Caco-2 (cell line): ENCODE measurements around the gene C10orf67. TPM values are rescaled to one million over a fixed set of nuclear protein-coding genes. Genes with fewer than 3 reads are reported as not detected.

ENCODE experiments used
- BruUV-seq: library from RNA; stranded (reverse); fragments of 400-500 nt; replicated peaks from 2 replicates; lab custom pipeline; 2021; lab: Mats Ljungman, UMichigan
- CTCF ChIA-PET: fragments of 300-600 bp; sonication (Branson Sonifier 250); formaldehyde crosslinking; loops from one replicate; lab custom pipeline; 2022; ENCODE audit warnings: antibody characterized with exemption; lab: Charles Lee
- POLR2A ChIA-PET: fragments of 300-600 bp; sonication (Branson Sonifier 250); formaldehyde crosslinking; loops from one replicate; lab custom pipeline; 2022; ENCODE audit warnings: antibody characterized with exemption; lab: Charles Lee
- DNase-seq, 2 experiments: peaks; one replicate each; pipeline versions ENCODE4 v3.0.0 to v3.0.0-alpha.2; 2020 to 2022
- H3K27me3 ChIP-seq: replicated peaks from 2 replicates; pipeline ENCODE4 v1.6.0; 2011; ENCODE audit warnings: low read length; ENCODE audit not compliant: control insufficient read depth, insufficient read depth
- H3K36me3 ChIP-seq: 2 replicates; pipeline ENCODE4 v1.5.1; 2011; ENCODE audit warnings: low read length; ENCODE audit not compliant: control insufficient read depth, insufficient read depth
- H3K4me1 ChIP-seq: fragments of 250-450 bp; sonication (Bioruptor Pico); 2 replicates; pipeline ENCODE4 v1.5.1; 2020; ENCODE audit warnings: mild to moderate bottlenecking
- H3K4me3 ChIP-seq: 2 replicates; pipeline ENCODE4 v1.5.1; 2011; ENCODE audit warnings: low read depth, mild to moderate bottlenecking, control low read depth, low read length
- H3K9me3 ChIP-seq: fragments of 250-450 bp; sonication (Bioruptor Pico); 2 replicates; pipeline ENCODE4 v1.5.1; 2020; ENCODE audit warnings: mild to moderate bottlenecking, moderate library complexity
- H3K27ac Mint-ChIP-seq: one replicate; pipeline ENCODE4 v1.8.0; 2022; ENCODE audit warnings: mixed read lengths; ENCODE audit not compliant: unreplicated experiment
- H3K27me3 Mint-ChIP-seq: one replicate; pipeline ENCODE4 v1.8.0; 2022; ENCODE audit warnings: mixed read lengths; ENCODE audit not compliant: insufficient read depth, unreplicated experiment
- H3K36me3 Mint-ChIP-seq: one replicate; pipeline ENCODE4 v1.8.0; 2022; ENCODE audit warnings: mild to moderate bottlenecking, mixed read lengths; ENCODE audit not compliant: insufficient read depth, unreplicated experiment
- H3K4me1 Mint-ChIP-seq: one replicate; pipeline ENCODE4 v1.8.0; 2022; ENCODE audit warnings: low read depth, mixed read lengths; ENCODE audit not compliant: unreplicated experiment
- H3K4me3 Mint-ChIP-seq: one replicate; pipeline ENCODE4 v1.8.0; 2022; ENCODE audit warnings: mild to moderate bottlenecking, moderate library complexity, mixed read lengths; ENCODE audit not compliant: unreplicated experiment
- H3K9me3 Mint-ChIP-seq: one replicate; pipeline ENCODE4 v1.8.0; 2022; ENCODE audit warnings: mixed read lengths; ENCODE audit not compliant: unreplicated experiment
- CTCF ChIP-seq, 2 experiments: fragments of 200-600 bp in 1 of 2; IDR thresholded peaks; 1 replicate in 1 of 2; 2 replicates in 1 of 2; pipeline versions ENCODE4 v1.5.1 to v1.8.0; 2011 to 2022; ENCODE audit warnings: antibody characterized with exemption in 1 of 2, control low read depth in 1 of 2, inconsistent platforms in 1 of 2, low read depth in 1 of 2, low read length in 1 of 2, mild to moderate bottlenecking in 1 of 2, moderate library complexity in 1 of 2; ENCODE audit not compliant: insufficient read depth in 1 of 2, severe bottlenecking in 1 of 2, unreplicated experiment in 1 of 2
- intact Hi-C: fragments of 100-400 bp; cut with micrococcal nuclease; formaldehyde crosslinking; loops from one replicate; pipeline ENCODE4 v1.10.0; 2022; ENCODE audit not compliant: unreplicated experiment
- total RNA-seq: library from RNA; stranded (reverse); gene quantifications from 2 replicates; pipeline ENCODE4 v1.2.3, GENCODE V29; 2022

Gene C10orf67
- total RNA-seq, 1 experiment from 2014 or later: not detected

DNA sequence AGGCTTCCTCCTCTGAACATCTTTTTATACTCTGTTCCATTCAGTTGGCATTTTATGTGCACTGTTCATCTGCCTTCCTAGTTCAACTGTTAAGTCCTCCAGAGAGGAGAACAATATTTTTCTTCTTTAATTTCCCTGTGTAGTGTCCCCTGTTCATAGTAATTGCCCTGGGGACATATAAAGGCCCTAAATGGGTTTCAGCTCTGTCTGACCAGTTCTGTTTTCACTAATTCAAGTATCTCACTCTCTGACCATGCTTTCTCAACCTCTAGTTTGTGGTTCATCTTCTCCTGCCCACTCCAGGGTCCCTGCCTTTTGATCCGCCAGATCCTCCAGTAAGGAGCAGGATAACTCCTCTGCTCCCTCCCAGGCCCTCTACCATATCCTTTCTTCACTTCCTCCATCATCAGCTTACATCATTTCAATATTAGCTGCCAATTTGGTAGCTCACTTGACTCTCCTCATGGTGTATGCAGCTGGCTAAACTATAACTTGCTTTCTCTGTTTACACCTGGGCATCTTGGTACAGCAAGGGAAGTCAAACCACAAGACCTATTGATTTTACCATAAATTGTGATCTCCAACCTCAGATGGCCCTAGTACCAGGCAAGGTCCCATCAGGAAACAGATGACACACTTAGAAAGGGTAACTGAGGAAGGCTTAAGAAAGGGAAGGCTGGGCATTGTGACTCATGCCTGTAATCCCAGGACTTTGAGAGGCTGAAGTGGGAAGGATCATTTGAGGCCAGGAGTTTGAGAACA is 17.7 kb upstream of the C10orf67 start:
- no peaks in the 10 kb centered on the region for H3K4me1 ChIP-seq
- BruUV-seq: no TSS peak
- Mint-ChIP-seq H3K36me3 (no peaks in the 10 kb centered on the region), H3K27ac (no peak overlapping the region), H3K27me3 (peaks cover 13% of the 10 kb centered on the region), H3K4me1 (no peaks in the 10 kb centered on the region), H3K9me3 (no peaks in the 10 kb centered on the region), H3K4me3 (no peak overlapping the region)
- TF ChIP-seq CTCF (IDR thresholded peaks at IDR 0.05; ENCODE audit: insufficient read depth in 1 of 2, low read depth in 1 of 2, low read length in 1 of 2, severe bottlenecking in 1 of 2, unreplicated experiment in 1 of 2): no peak
- H3K27me3 ChIP-seq: no peaks in the 10 kb centered on the region
- H3K36me3 ChIP-seq: no peaks in the 10 kb centered on the region
- POLR2A ChIA-PET: no interaction called here
- H3K9me3 ChIP-seq: no peaks in the 10 kb centered on the region
- intact Hi-C loops: no loop called here
- H3K4me3 ChIP-seq: no peak overlapping the region
- no peak for DNase-seq
- CTCF ChIA-PET: no interaction called here

DNA sequence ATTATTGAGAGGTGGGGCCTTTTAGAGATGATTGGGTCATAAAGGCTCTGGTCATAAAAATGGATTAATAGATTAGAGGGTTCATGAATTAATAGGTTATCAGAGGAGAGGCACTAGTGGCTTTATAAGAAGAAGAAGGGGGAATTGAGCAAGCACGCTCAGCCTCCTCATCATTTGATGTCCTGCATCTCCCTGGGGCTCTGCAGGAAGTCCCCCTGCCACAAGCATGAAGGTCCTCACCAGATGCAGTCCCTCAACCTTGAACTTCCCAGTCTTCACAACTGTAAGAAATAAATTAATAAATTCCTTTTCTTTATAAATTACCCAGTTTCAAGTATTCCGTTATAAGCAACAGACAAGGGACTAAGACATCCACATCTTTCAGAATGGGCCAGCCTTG is 17.1 kb upstream of the C10orf67 start:
- no peak for DNase-seq
- POLR2A ChIA-PET: no interaction called here
- H3K36me3 ChIP-seq: no peaks in the 10 kb centered on the region
- intact Hi-C loops: no loop called here
- Mint-ChIP-seq H3K4me1 (no peaks in the 10 kb centered on the region), H3K4me3 (no peak overlapping the region), H3K9me3 (no peaks in the 10 kb centered on the region), H3K36me3 (no peaks in the 10 kb centered on the region), H3K27ac (no peak overlapping the region), H3K27me3 (peaks cover 17% of the 10 kb centered on the region)
- CTCF ChIA-PET: no interaction called here
- no TSS peak for BruUV-seq
- TF ChIP-seq CTCF (IDR thresholded peaks at IDR 0.05; ENCODE audit: insufficient read depth in 1 of 2, low read depth in 1 of 2, low read length in 1 of 2, severe bottlenecking in 1 of 2, unreplicated experiment in 1 of 2): no peak
- H3K27me3 ChIP-seq: no peaks in the 10 kb centered on the region
- no peak overlapping the region for H3K4me3 ChIP-seq
- H3K4me1 ChIP-seq: no peaks in the 10 kb centered on the region
- H3K9me3 ChIP-seq: no peaks in the 10 kb centered on the region

DNA sequence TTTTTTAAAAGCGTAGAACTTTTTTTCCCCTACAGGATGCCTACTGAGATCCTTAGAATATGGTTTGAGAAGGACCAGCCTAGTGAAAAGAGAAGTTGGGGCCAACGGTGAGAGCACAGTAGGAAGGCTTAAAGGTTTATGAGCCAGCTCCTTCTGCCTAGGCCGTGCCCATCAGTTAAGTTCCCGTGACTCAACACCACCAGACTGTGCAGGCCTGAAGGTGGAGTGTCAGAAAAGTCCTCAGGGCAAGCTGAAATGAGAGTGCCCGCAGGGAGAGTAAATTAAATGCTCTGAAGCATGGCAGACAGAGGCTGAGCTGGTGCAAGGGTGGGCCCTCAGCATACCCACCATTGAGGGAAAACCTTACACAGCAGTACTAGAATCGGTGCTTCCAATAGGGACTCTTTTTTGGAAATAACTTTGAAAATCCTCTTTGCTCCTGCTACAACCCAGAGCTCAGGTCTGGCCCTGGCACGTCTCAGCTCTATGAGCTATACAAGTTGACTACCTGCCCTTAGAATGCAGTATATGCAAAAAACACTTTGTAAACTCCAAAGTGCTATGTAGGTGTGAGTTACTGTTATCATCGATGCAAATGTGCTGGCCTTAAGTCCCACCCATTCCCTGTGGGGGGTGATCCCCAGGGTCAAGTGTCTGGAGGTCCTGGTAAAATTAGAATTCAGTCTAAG is 15.2 kb upstream of the C10orf67 start:
- intact Hi-C loops: no loop called here
- ChIA-PET POLR2A (no interaction called here), CTCF (no interaction called here)
- DNase-seq: no peak
- Mint-ChIP-seq H3K4me3 (no peak overlapping the region), H3K9me3 (no peaks in the 10 kb centered on the region), H3K4me1 (no peaks in the 10 kb centered on the region), H3K27me3 (peaks cover 17% of the 10 kb centered on the region), H3K36me3 (no peaks in the 10 kb centered on the region), H3K27ac (no peak overlapping the region)
- H3K9me3 ChIP-seq: no peaks in the 10 kb centered on the region
- no TSS peak for BruUV-seq
- no peaks in the 10 kb centered on the region for H3K36me3 ChIP-seq
- TF ChIP-seq CTCF (IDR thresholded peaks at IDR 0.05; ENCODE audit: insufficient read depth in 1 of 2, low read depth in 1 of 2, low read length in 1 of 2, severe bottlenecking in 1 of 2, unreplicated experiment in 1 of 2): no peak
- H3K4me3 ChIP-seq: no peak overlapping the region
- H3K27me3 ChIP-seq: no peaks in the 10 kb centered on the region
- H3K4me1 ChIP-seq: no peaks in the 10 kb centered on the region
